ENCODE results near the gene PLEKHG2. TPM values are rescaled to one million over a fixed set of nuclear protein-coding genes. Genes with fewer than 3 reads are reported as not detected.

The PLEKHG2 gene
- total and polyA plus RNA-seq, 9 of the 15 experiments (the other 6 are each of a cell fraction or from before 2014, with no cell fraction given): 0.98 to 45.7 (median 9.8) TPM

GRCh38 chr19:39412100-39412866 is at the start of gene PLEKHG2 (continued):
- peak in 1 of 3 experiments; percentile 85; a peak in 2 of 6 replicates for TF ChIP-seq ZBTB11 (CRISPR knock-in tag; IDR thresholded peaks at IDR 0.05)
- peak; percentile 100 for TF ChIP-seq ZBTB7A (IDR thresholded peaks at IDR 0.05; ENCODE audit: borderline replicate concordance, control insufficient read depth, low read depth, low read length)
- TF ChIP-seq BCLAF1 (IDR thresholded peaks at IDR 0.05; ENCODE audit: borderline replicate concordance in 1 of 2, control insufficient read depth in 1 of 2, low read depth in 2 of 2, low read length in 1 of 2): 0 out of 4 replicates have a peak, but pooled peaks of 1 of the 2 experiments have one; percentile 43
- TF ChIP-seq, protein P1, sequence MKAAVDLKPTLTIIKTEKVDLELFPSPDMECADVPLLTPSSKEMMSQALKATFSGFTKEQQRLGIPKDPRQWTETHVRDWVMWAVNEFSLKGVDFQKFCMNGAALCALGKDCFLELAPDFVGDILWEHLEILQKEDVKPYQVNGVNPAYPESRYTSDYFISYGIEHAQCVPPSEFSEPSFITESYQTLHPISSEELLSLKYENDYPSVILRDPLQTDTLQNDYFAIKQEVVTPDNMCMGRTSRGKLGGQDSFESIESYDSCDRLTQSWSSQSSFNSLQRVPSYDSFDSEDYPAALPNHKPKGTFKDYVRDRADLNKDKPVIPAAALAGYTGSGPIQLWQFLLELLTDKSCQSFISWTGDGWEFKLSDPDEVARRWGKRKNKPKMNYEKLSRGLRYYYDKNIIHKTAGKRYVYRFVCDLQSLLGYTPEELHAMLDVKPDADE (conservative IDR thresholded peaks at IDR 0.05; ENCODE audit: control insufficient read depth, low read depth, low read length): peak; percentile 76
- TF ChIP-seq ZNF324 (CRISPR knock-in tag; IDR thresholded peaks at IDR 0.05): 0 out of 2 replicates have a peak, but pooled peaks have one; percentile 9
- TF ChIP-seq, protein P2, sequence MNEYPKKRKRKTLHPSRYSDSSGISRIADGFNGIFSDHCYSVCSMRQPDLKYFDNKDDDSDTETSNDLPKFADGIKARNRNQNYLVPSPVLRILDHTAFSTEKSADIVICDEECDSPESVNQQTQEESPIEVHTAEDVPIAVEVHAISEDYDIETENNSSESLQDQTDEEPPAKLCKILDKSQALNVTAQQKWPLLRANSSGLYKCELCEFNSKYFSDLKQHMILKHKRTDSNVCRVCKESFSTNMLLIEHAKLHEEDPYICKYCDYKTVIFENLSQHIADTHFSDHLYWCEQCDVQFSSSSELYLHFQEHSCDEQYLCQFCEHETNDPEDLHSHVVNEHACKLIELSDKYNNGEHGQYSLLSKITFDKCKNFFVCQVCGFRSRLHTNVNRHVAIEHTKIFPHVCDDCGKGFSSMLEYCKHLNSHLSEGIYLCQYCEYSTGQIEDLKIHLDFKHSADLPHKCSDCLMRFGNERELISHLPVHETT (CRISPR knock-in tag; conservative IDR thresholded peaks at IDR 0.05 in 1 of 2, IDR thresholded peaks at IDR 0.05 in 1 of 2): peak in 1 of 2 experiments; percentile 73; a peak in 1 of 4 replicates
- no peak for TF ChIP-seq SNIP1 (IDR thresholded peaks at IDR 0.05; ENCODE audit: low read depth)
- TF ChIP-seq PHB (CRISPR knock-in tag; IDR thresholded peaks at IDR 0.05): peak; percentile 83; the same call in 1 of the 2 replicates
- TF ChIP-seq MYC (IDR thresholded peaks at IDR 0.05; ENCODE audit: low read depth, low read length): peak; percentile 73
- no peak for TF ChIP-seq MYC (CRISPR knock-in tag; IDR thresholded peaks at IDR 0.05; ENCODE audit: borderline replicate concordance, low read depth)
- TF ChIP-seq ARID1B (IDR thresholded peaks at IDR 0.05): peak; percentile 60
